IPS-NIHi7 (cell line): ENCODE data around the gene SLC9A1.

Source experiments
- DNase-seq: peaks from one replicate; pipeline ENCODE4 v3.0.0; 2012; ENCODE audit warnings: mixed read lengths; ENCODE audit errors: extremely low spot score

The SLC9A1 gene

GRCh38 chr1:27070390-27071048, 84.4 kb downstream of the SLC9A1 start:
- peak; percentile 77 for DNase-seq

GRCh38 chr1:27068922-27069321, 86.0 kb downstream of the SLC9A1 start:
- DNase-seq: no peak

- no peak for DNase-seq
These were observed 88.8 kb downstream of the SLC9A1 start for GRCh38 chr1:27065999-27066630.

GRCh38 chr1:27060891-27061290, 94.0 kb downstream of the SLC9A1 start:
- DNase-seq: no peak

GRCh38 chr1:27058966-27059669, 95.8 kb downstream of the SLC9A1 start:
- peak; percentile 39 for DNase-seq

- DNase-seq: peak; percentile 42
These were observed 96.9 kb downstream of the SLC9A1 start for GRCh38 chr1:27057801-27058625.

- DNase-seq: peak; percentile 26
These were observed 97.5 kb downstream of the SLC9A1 start for GRCh38 chr1:27057389-27057788.

- no peak for DNase-seq
These were observed 100.8 kb downstream of the SLC9A1 start for GRCh38 chr1:27053977-27054753.

- DNase-seq: no peak
These were observed 102.4 kb downstream of the SLC9A1 start for GRCh38 chr1:27052527-27052926.

GRCh38 chr1:27049607-27050006, 105.3 kb downstream of the SLC9A1 start:
- peak; percentile 28 for DNase-seq

GRCh38 chr1:27049100-27049499, 105.8 kb downstream of the SLC9A1 start:
- no peak for DNase-seq
